Measurements from ENCODE around the gene PDE8B.

PDE8B gene

DNA sequence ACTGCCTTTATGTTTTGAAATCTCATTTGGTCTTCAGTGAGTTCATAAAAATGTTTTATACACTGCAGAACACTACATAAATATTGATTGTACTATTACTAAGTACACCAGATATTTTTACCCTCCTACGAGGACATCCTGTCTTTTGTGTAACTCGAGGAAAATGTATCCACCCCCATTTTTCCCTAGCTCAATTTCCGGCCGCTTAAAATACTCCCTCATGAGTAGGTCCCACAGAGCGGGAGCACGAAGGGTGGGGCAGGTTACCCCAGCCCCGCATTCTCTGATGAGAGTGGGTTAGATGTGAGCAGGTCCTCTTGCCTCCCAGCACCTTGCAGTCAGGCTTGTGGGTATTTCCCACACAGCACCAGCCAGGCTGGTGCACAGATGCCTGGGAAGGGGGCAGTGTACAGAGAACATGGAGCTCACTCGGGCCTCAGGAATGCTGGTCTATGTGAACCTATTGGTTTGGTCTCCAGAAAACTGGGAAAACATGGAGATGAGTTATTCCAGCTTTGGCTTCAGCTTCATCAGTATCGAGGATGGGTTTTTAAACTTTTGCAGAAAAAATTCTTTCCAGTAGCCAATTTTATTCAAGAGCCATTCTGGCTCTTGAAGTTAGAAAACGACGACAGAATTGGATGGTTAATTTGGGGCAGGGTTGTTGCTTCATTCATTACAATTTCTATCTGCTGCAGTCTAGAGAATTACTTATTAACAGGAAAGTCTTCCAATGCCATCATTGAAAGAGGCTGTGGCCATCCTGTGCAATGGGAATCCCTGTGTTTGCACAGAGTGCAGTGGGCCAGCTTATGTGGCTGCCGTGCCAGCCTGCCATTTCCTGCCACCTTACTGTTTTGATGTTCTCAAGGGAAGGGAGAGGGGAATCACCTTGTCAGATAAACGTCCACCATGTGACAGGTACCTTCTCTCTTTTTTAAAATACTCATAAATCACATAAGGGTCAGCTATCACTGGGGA, 208.4 kb downstream of the PDE8B start:
- TF ChIP-seq Cebpa-rat (IDR thresholded peaks at IDR 0.05), result no peak
- no peak overlapping the region for H3K27ac ChIP-seq

DNA sequence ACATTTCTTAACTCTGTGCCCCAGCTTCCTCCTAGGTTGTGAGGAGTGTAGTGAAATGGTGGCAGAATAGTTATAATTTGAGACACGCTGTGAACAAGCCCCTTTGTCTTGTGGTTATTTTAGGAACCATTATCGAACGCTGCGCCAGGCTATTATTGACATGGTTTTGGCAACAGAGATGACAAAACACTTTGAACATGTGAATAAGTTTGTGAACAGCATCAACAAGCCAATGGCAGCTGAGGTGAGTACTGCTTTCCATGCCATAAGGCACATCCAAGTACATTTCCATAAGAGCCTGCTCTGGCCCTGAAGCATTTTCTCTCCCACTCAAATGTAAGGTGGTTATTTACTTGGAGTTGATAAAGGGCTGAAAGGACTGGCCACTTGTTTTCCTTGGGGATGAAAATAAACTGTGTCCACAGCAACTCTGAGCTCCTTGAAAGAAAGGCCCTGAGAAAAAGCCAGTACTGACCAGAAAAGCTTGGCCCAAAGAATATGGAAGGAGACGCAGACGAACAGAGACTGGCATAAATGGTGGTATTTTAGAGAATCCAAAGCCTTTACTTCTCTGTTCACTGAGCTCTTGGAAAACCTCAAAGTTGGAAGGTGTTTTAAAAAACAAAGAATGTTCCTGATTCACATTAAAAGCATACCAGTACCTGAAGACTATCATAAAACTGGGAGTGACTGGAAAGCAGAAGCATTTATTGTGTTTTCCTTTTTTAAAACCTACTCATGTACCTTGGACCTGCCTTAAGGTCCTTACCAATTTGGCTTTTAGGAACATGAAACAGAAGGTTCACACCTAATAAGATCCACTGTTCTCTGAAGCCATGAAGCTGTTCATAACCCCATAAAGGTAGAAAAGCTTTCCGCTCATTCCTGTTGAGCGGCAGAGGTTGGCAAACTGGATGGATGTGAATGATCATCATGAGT, 209.4 kb downstream of the PDE8B start:
- peaks cover 0 to 20% (median 3%) of the 10 kb centered on the region in 11 experiments; a peak in 10 of 22 replicates for H3K36me3 ChIP-seq
- no peak for TF ChIP-seq Cebpa-rat (IDR thresholded peaks at IDR 0.05)
- no peaks in the 10 kb centered on the region for H3K4me1 ChIP-seq

More for the DNA sequence above, 208.4 kb downstream of the PDE8B start:
- Histone ChIP-seq H4K20me1 (no peaks in the 10 kb centered on the region), H3K27me3 (no peaks in the 10 kb centered on the region), H3K4me3 (no peak overlapping the region), H3K36me3 (peaks cover 0 to 11% (median 0%) of the 10 kb centered on the region in 11 experiments; a peak in 7 of 22 replicates), H3K9ac (no peak overlapping the region), H3K4me2 (no peak overlapping the region), H3K9me3 (replicated peaks in 1 of 11) (peaks cover 0 to 10% (median 4%) of the 10 kb centered on the region in 11 experiments; a peak in 3 of 22 replicates), H3K4me1 (no peaks in the 10 kb centered on the region)

DNA sequence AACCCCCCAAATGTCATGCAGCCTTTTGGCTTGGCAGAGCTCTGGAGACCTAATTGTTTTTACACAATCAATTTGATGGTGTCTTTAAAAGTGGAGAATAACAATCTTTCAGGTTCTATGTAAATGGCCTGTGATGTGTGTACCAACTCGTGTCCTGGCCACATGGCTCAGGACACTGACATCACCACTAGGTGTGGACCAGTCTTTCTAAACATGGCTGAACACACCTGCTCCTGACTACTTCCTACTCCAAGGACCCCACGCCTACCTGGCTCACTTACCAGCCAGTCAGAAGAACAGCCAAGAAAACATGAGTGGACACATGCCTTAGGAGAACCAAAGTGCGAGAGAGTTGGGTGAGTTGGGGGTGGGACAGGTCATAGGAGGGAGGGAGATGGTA, 210.5 kb downstream of the PDE8B start:
- Histone ChIP-seq H3K4me3 (no peak overlapping the region), H3K4me2 (no peak overlapping the region), H3K27ac (no peak overlapping the region), H3K27me3 (no peaks in the 10 kb centered on the region), H3K9ac (no peak overlapping the region), H3K36me3 (peaks cover 0 to 30% (median 12%) of the 10 kb centered on the region in 11 experiments; a peak in 16 of 22 replicates), H3K9me3 (replicated peaks in 1 of 11) (peaks cover 0 to 10% (median 4%) of the 10 kb centered on the region in 11 experiments; a peak in 3 of 22 replicates), H4K20me1 (no peaks in the 10 kb centered on the region), H3K4me1 (no peaks in the 10 kb centered on the region)
- TF ChIP-seq Cebpa-rat (IDR thresholded peaks at IDR 0.05), result no peak

More for the DNA sequence above, 209.4 kb downstream of the PDE8B start:
- H3K4me2 ChIP-seq, result no peak overlapping the region
- H3K9ac ChIP-seq, result no peak overlapping the region
- no peaks in the 10 kb centered on the region for H3K27me3 ChIP-seq
- no peak overlapping the region for H3K27ac ChIP-seq
- peaks cover 0 to 10% (median 4%) of the 10 kb centered on the region in 11 experiments; a peak in 3 of 22 replicates for H3K9me3 ChIP-seq (replicated peaks in 1 of 11)
- no peaks in the 10 kb centered on the region for H4K20me1 ChIP-seq
- H3K4me3 ChIP-seq, result no peak overlapping the region

DNA sequence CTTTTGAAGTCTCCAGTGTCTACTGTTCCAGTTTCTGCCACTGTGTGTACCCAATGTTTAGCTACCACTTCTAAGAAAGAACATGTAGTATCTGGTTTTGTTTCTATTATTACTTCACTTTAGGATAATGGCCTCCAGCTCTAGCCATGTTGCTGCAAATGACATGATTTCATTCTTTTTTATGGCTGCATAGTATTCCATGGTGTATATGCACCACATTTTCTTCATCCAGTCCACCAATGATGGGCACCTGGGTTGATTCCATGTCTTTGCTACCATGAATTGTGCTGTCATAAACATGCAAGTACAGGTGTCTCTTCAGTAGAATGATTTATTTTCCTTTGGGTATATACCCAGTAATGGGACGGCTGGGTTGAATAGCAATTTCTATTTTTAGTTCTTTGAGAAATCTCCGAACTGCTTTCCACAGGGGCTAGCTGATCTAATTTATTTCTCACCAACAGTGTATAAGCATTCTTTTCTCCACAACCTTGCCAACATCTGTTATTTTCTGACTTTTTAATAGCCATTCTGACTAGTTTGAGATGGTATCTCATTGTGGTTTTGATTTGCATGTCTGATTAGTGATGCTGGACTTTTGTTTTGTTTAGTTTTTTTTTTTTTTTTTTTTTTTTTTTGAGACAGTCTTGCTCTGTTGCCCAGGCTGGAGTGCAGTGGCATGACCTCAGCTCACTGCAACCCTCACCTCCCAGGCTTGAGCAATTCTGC, 212.7 kb downstream of the PDE8B start:
- no peak overlapping the region for H3K9ac ChIP-seq
- no peak overlapping the region for H3K4me3 ChIP-seq
- H3K36me3 ChIP-seq, result peaks cover 9 to 52% (median 25%) of the 10 kb centered on the region in 11 experiments; a peak in 18 of 22 replicates
- no peak overlapping the region for H3K27ac ChIP-seq
- H4K20me1 ChIP-seq, result no peaks in the 10 kb centered on the region
- no peaks in the 10 kb centered on the region for H3K4me1 ChIP-seq
- no peak overlapping the region for H3K4me2 ChIP-seq
- TF ChIP-seq Cebpa-rat (IDR thresholded peaks at IDR 0.05), result no peak
- no peaks in the 10 kb centered on the region for H3K27me3 ChIP-seq
- peaks cover 0 to 10% (median 4%) of the 10 kb centered on the region in 11 experiments; a peak in 3 of 22 replicates for H3K9me3 ChIP-seq (replicated peaks in 1 of 11)

DNA sequence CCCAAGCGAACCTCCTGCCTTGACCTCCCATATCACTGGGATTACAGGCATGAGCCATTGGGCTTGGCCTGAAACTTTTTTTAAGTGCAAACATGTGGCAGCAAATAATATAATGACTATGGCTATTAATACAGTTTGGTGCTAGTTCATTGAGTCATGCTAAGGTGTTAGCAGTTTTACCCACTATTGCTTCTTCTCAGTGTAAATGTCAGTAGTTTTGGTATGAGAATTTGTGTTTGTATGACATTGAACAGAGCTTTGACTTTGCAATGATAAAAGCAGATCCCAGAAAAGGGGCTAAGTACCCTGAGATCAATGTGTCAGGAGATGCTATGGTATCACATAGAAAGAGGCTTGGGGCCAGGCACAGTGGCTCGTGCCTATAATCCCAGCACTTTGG, 214.4 kb downstream of the PDE8B start:
- peaks cover 9 to 70% (median 29%) of the 10 kb centered on the region in 11 experiments; a peak in 18 of 22 replicates for H3K36me3 ChIP-seq
- H3K27me3 ChIP-seq, result no peaks in the 10 kb centered on the region
- no peak overlapping the region for H3K4me3 ChIP-seq
- H3K27ac ChIP-seq, result no peak overlapping the region
- no peak overlapping the region for H3K4me2 ChIP-seq
- no peak overlapping the region for H3K9ac ChIP-seq
- H3K9me3 ChIP-seq (replicated peaks in 1 of 11), result peaks cover 0 to 10% (median 4%) of the 10 kb centered on the region in 11 experiments; a peak in 3 of 22 replicates
- no peak for TF ChIP-seq Cebpa-rat (IDR thresholded peaks at IDR 0.05)
- H3K4me1 ChIP-seq, result no peaks in the 10 kb centered on the region
- H4K20me1 ChIP-seq, result no peaks in the 10 kb centered on the region

DNA sequence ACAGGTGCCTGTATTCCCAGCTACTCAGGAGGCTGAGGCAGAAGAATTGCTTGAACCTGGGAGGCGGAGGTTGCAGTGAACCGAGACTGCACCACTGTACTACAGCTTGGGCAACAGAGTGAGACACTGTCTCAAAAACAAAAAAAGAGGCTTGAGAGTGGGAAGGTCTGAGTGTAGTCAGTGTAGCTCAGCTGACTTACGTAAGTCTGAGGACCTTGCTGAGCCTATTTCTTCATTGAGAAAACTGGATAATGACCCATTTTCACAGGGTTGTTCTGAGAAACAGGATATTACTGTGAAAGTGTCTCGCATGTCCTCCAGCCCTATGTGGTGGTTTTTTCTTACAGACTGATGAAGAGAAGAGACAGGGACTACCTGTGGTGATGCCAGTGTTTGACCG, 214.9 kb downstream of the PDE8B start:
- no peak for TF ChIP-seq Cebpa-rat (IDR thresholded peaks at IDR 0.05)
- no peak overlapping the region for H3K9ac ChIP-seq
- no peaks in the 10 kb centered on the region for H3K4me1 ChIP-seq
- H3K27ac ChIP-seq, result no peak overlapping the region
- peaks cover 14 to 75% (median 34%) of the 10 kb centered on the region in 11 experiments; a peak in 20 of 22 replicates for H3K36me3 ChIP-seq
- no peak overlapping the region for H3K4me3 ChIP-seq
- peaks cover 0 to 10% (median 4%) of the 10 kb centered on the region in 11 experiments; a peak in 3 of 22 replicates for H3K9me3 ChIP-seq (replicated peaks in 1 of 11)
- H3K4me2 ChIP-seq, result no peak overlapping the region
- no peaks in the 10 kb centered on the region for H3K27me3 ChIP-seq
- H4K20me1 ChIP-seq, result no peaks in the 10 kb centered on the region

DNA sequence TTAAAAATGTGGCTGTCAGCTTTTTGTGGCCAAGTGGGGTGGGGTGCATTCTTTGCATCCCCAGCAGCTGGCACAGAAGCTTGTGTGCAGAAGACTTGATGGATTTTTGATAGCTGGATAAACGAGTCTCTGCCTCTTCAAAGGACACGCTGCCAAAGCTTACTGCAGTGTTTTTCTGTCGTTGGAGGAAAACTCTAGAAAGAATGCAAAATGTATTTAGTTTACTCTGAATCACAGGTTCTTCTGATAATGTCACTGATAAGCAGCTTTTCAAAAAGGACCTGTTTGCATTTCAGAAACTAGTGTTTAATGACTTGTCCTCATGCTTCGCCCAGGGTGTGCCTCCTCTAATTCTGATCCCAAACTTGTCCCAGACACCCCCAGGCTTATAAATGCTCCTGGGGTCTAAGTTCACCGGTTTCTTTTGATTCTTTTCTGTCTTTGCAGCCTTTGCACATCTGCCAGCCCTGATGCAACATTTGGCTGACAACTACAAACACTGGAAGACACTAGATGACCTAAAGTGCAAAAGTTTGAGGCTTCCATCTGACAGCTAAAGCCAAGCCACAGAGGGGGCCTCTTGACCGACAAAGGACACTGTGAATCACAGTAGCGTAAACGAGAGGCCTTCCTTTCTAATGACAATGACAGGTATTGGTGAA, 215.6 kb downstream of the PDE8B start:
- Histone ChIP-seq H3K9ac (no peak overlapping the region), H3K27me3 (no peaks in the 10 kb centered on the region), H4K20me1 (no peaks in the 10 kb centered on the region), H3K4me1 (no peaks in the 10 kb centered on the region), H3K4me3 (no peak overlapping the region), H3K4me2 (no peak overlapping the region), H3K36me3 (peaks cover 21 to 82% (median 41%) of the 10 kb centered on the region in 11 experiments; a peak in 21 of 22 replicates), H3K9me3 (replicated peaks in 1 of 11) (peaks cover 0 to 10% (median 4%) of the 10 kb centered on the region in 11 experiments; a peak in 3 of 22 replicates), H3K27ac (no peak overlapping the region)
- TF ChIP-seq Cebpa-rat (IDR thresholded peaks at IDR 0.05), result no peak

DNA sequence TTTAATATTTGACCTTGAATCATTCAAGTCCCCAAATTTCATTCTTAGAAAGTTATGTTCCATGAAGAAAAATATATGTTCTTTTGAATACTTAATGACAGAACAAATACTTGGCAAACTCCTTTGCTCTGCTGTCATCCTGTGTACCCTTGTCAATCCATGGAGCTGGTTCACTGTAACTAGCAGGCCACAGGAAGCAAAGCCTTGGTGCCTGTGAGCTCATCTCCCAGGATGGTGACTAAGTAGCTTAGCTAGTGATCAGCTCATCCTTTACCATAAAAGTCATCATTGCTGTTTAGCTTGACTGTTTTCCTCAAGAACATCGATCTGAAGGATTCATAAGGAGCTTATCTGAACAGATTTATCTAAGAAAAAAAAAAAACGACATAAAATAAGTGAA, 216.2 kb downstream of the PDE8B start:
- Histone ChIP-seq H3K9me3 (replicated peaks in 1 of 11) (peaks cover 0 to 10% (median 4%) of the 10 kb centered on the region in 11 experiments; a peak in 3 of 22 replicates), H3K4me2 (no peak overlapping the region), H3K36me3 (peaks cover 27 to 87% (median 46%) of the 10 kb centered on the region in 11 experiments; a peak in 21 of 22 replicates), H4K20me1 (no peaks in the 10 kb centered on the region), H3K27ac (no peak overlapping the region), H3K9ac (no peak overlapping the region), H3K4me3 (no peak overlapping the region), H3K4me1 (no peaks in the 10 kb centered on the region), H3K27me3 (no peaks in the 10 kb centered on the region)
- TF ChIP-seq Cebpa-rat (IDR thresholded peaks at IDR 0.05), result no peak
